ENCODE results near the gene FREM1. TPM values are rescaled to one million over a fixed set of nuclear protein-coding genes. Genes with fewer than 3 reads are reported as not detected.

FREM1 gene
- total RNA-seq, 1 experiment from 2014 or later, result 0.17 TPM

GRCh38 chr9:14881006-14881405 lies 29.2 kb downstream of the FREM1 start:
- intact Hi-C loops (cut with micrococcal nuclease; ENCODE audit: unreplicated experiment), result no loop called here
- H3K79me2 ChIP-seq (ENCODE audit: low read depth), result no peaks in the 10 kb centered on the region
- CTCF ChIA-PET, result no interaction called here

GRCh38 chr9:14870090-14870489 lies 40.1 kb downstream of the FREM1 start:
- BruUV-seq (replicated peaks), result no TSS peak
- Histone ChIP-seq H3K4me1 (replicated peaks; ENCODE audit: insufficient read depth) (no peaks in the 10 kb centered on the region), H3K4me2 (no peak overlapping the region), H3K4me3 (no peak overlapping the region), H3F3A (ENCODE audit: insufficient read depth, low read depth) (no peaks in the 10 kb centered on the region), H3K36me3 (ENCODE audit: low read depth) (no peaks in the 10 kb centered on the region), H3K27ac (no peak overlapping the region), H3K9me3 (ENCODE audit: insufficient read depth, low read depth) (no peaks in the 10 kb centered on the region), H4K20me1 (ENCODE audit: insufficient read depth) (no peaks in the 10 kb centered on the region), H3K79me2 (ENCODE audit: low read depth) (no peaks in the 10 kb centered on the region), H3K9me2 (ENCODE audit: insufficient read depth) (no peaks in the 10 kb centered on the region), H2AFZ (no peak overlapping the region), H3K27me3 (ENCODE audit: insufficient read depth, low read depth) (no peaks in the 10 kb centered on the region)
- CTCF ChIA-PET, result no interaction called here
- DNase-seq, result no peak
- POLR2A ChIA-PET (ENCODE audit: unreplicated experiment), result no interaction called here
- TF ChIP-seq CTCF (conservative IDR thresholded peaks at IDR 0.05), result no peak
- TF ChIP-seq EZH2 (IDR thresholded peaks at IDR 0.05; ENCODE audit: low read depth), result no peak
- intact Hi-C loops (cut with micrococcal nuclease; ENCODE audit: unreplicated experiment), result no loop called here

More at GRCh38 chr9:14881006-14881405, 29.2 kb downstream of the FREM1 start:
- DNase-seq, result no peak
- Histone ChIP-seq H3K36me3 (ENCODE audit: low read depth) (no peaks in the 10 kb centered on the region), H3F3A (ENCODE audit: insufficient read depth, low read depth) (no peaks in the 10 kb centered on the region), H3K4me3 (no peak overlapping the region), H4K20me1 (ENCODE audit: insufficient read depth) (no peaks in the 10 kb centered on the region), H3K27me3 (ENCODE audit: insufficient read depth, low read depth) (no peaks in the 10 kb centered on the region), H3K9me3 (ENCODE audit: insufficient read depth, low read depth) (no peaks in the 10 kb centered on the region), H3K9me2 (ENCODE audit: insufficient read depth) (no peaks in the 10 kb centered on the region), H3K4me2 (no peak overlapping the region), H3K4me1 (replicated peaks; ENCODE audit: insufficient read depth) (no peaks in the 10 kb centered on the region), H3K27ac (no peak overlapping the region), H2AFZ (no peak overlapping the region)
- POLR2A ChIA-PET (ENCODE audit: unreplicated experiment), result interaction anchor here (0.6 kb wide), 1 partner anchor 339 kb away, joined by 5 read pairs; no protein-coding TSS in a partner anchor
- BruUV-seq (replicated peaks), result no TSS peak
- no peak for TF ChIP-seq CTCF (conservative IDR thresholded peaks at IDR 0.05)
- TF ChIP-seq EZH2 (IDR thresholded peaks at IDR 0.05; ENCODE audit: low read depth), result no peak

GRCh38 chr9:14869671-14870070 lies 40.6 kb downstream of the FREM1 start:
- no TSS peak for BruUV-seq (replicated peaks)
- Histone ChIP-seq H4K20me1 (ENCODE audit: insufficient read depth) (no peaks in the 10 kb centered on the region), H3K9me3 (ENCODE audit: insufficient read depth, low read depth) (no peaks in the 10 kb centered on the region), H2AFZ (no peak overlapping the region), H3K4me1 (replicated peaks; ENCODE audit: insufficient read depth) (no peaks in the 10 kb centered on the region), H3F3A (ENCODE audit: insufficient read depth, low read depth) (no peaks in the 10 kb centered on the region), H3K27me3 (ENCODE audit: insufficient read depth, low read depth) (no peaks in the 10 kb centered on the region), H3K36me3 (ENCODE audit: low read depth) (no peaks in the 10 kb centered on the region), H3K4me3 (no peak overlapping the region), H3K27ac (no peak overlapping the region), H3K4me2 (no peak overlapping the region), H3K9me2 (ENCODE audit: insufficient read depth) (no peaks in the 10 kb centered on the region), H3K79me2 (ENCODE audit: low read depth) (no peaks in the 10 kb centered on the region)
- POLR2A ChIA-PET (ENCODE audit: unreplicated experiment), result no interaction called here
- no peak for TF ChIP-seq CTCF (conservative IDR thresholded peaks at IDR 0.05)
- no peak for TF ChIP-seq EZH2 (IDR thresholded peaks at IDR 0.05; ENCODE audit: low read depth)
- CTCF ChIA-PET, result no interaction called here
- intact Hi-C loops (cut with micrococcal nuclease; ENCODE audit: unreplicated experiment), result no loop called here
- DNase-seq, result no peak
